Endothelial cell of umbilical vein (primary cell): ENCODE results near the gene KRT3. TPM values are rescaled to one million over a fixed set of nuclear protein-coding genes. Genes with fewer than 3 reads are reported as not detected.

Experiments used
- BruUV-seq: library from RNA; stranded (reverse); fragments of 400-500 nt; replicated peaks from 2 replicates; lab custom pipeline; 2021; lab: Mats Ljungman, UMichigan
- CTCF ChIA-PET: fragments of 300-600, 350-600 bp; sonication (Branson Sonifier 250); formaldehyde crosslinking; loops from one replicate; lab custom pipeline; 2021; ENCODE audit warnings: antibody characterized with exemption, inconsistent platforms; lab: Charles Lee
- POLR2A ChIA-PET: fragments of 300-600, 350-600 bp; sonication (Branson Sonifier 250); formaldehyde crosslinking; loops from one replicate; lab custom pipeline; 2021; ENCODE audit warnings: antibody characterized with exemption, inconsistent platforms; lab: Charles Lee
- DNase-seq: peaks from one replicate; pipeline ENCODE4 v3.0.0-alpha.2; 2011; ENCODE audit warnings: low read depth, low spot score
- FAIRE-seq: peaks from 2 replicates; lab custom pipeline; 2011; peaks lifted over from hg19 to GRCh38; lab: Jason Lieb, UNC
- H2AFZ ChIP-seq: 2 replicates; pipeline ENCODE4 v1.6.0; 2012; ENCODE audit warnings: low read depth, low read length, control low read depth, inconsistent platforms
- H3K27ac ChIP-seq: 2 replicates; pipeline ENCODE4 v1.5.1; 2011; ENCODE audit warnings: low read depth, mild to moderate bottlenecking, control low read depth, low read length, moderate library complexity; ENCODE audit not compliant: insufficient read depth
- H3K27me3 ChIP-seq, 2 experiments: 2 replicates each; pipeline versions ENCODE4 v1.6.0 to v1.6.1; 2011; ENCODE audit warnings: low read length in 2 of 2, mixed read lengths in 1 of 2; ENCODE audit not compliant: control insufficient read depth in 2 of 2, insufficient read depth in 2 of 2
- H3K36me3 ChIP-seq, 2 experiments: 2 replicates in 1 of 2; 3 replicates in 1 of 2; pipeline ENCODE4 v1.5.1; 2011; ENCODE audit warnings: low read length in 2 of 2, mild to moderate bottlenecking in 1 of 2, moderate library complexity in 1 of 2; ENCODE audit not compliant: control insufficient read depth in 2 of 2, insufficient read depth in 2 of 2; ENCODE audit errors: extremely low read depth in 1 of 2
- H3K4me1 ChIP-seq: 3 replicates; pipeline ENCODE4 v1.5.1; 2011; ENCODE audit warnings: mild to moderate bottlenecking, low read length; ENCODE audit not compliant: control insufficient read depth, insufficient read depth; ENCODE audit errors: extremely low read depth
- H3K4me2 ChIP-seq: 2 replicates; pipeline ENCODE4 v1.6.1; 2011; ENCODE audit warnings: low read length, control low read depth, mixed read lengths; ENCODE audit not compliant: insufficient read depth
- H3K4me3 ChIP-seq, 3 experiments: fragments of 200-600 bp in 1 of 3; sonication (generic), shearing (Covaris generic) in 1 of 3; replicated peaks in 1 of 3; 2 replicates each; pipeline ENCODE4 v1.5.1; 2011 to 2016; ENCODE audit warnings: control low read depth in 3 of 3, low read length in 3 of 3, mild to moderate bottlenecking in 2 of 3, inconsistent platforms in 1 of 3, low read depth in 1 of 3, moderate library complexity in 1 of 3; ENCODE audit not compliant: insufficient read depth in 1 of 3
- H3K79me2 ChIP-seq: 2 replicates; pipeline ENCODE4 v1.6.0; 2012; ENCODE audit warnings: low read length, inconsistent platforms; ENCODE audit not compliant: control insufficient read depth, insufficient read depth
- H3K9ac ChIP-seq: replicated peaks from 2 replicates; pipeline ENCODE3; 2011; ENCODE audit warnings: low read length, control low read depth; ENCODE audit not compliant: insufficient read depth; ENCODE audit errors: extremely low read depth
- H3K9me1 ChIP-seq: replicated peaks from 3 replicates; pipeline ENCODE4 v1.6.0; 2011; ENCODE audit warnings: mild to moderate bottlenecking, low read length; ENCODE audit not compliant: control insufficient read depth, insufficient read depth; ENCODE audit errors: extremely low read depth
- H3K9me3 ChIP-seq: replicated peaks from 2 replicates; pipeline ENCODE4 v1.5.1; 2012; ENCODE audit warnings: low read length, inconsistent platforms; ENCODE audit not compliant: control insufficient read depth, insufficient read depth
- H4K20me1 ChIP-seq: replicated peaks from 2 replicates; pipeline ENCODE3; 2011; ENCODE audit warnings: mild to moderate bottlenecking, low read length; ENCODE audit not compliant: control insufficient read depth, insufficient read depth; ENCODE audit errors: extremely low read depth
- EZH2 ChIP-seq: IDR thresholded peaks from 2 replicates; pipeline ENCODE4 v1.6.1; 2012; ENCODE audit warnings: borderline replicate concordance, low read depth, mild to moderate bottlenecking, moderate library complexity, low read length, inconsistent platforms; ENCODE audit not compliant: severe bottlenecking
- GATA2 ChIP-seq: IDR thresholded peaks from 2 replicates; pipeline ENCODE4 v1.7.0; 2011; ENCODE audit warnings: low read depth, mild to moderate bottlenecking, moderate library complexity, mixed read lengths, low read length; ENCODE audit not compliant: insufficient read length, insufficient read depth
- JUN ChIP-seq: IDR thresholded peaks from 2 replicates; pipeline ENCODE4 v1.6.1; 2011; ENCODE audit warnings: borderline replicate concordance, low read depth; ENCODE audit not compliant: insufficient read length, insufficient read depth
- MYC ChIP-seq: IDR thresholded peaks from one replicate; pipeline ENCODE4 v1.6.1; 2011; ENCODE audit warnings: mild to moderate bottlenecking, low read depth, low read length
- dilution Hi-C: fragments of 300-500 bp; cut with MboI; formaldehyde crosslinking; loops from one replicate; pipeline ENCODE4 v1.15.0; 2019; ENCODE audit warnings: low sequenced_read_pairs; ENCODE audit not compliant: extremely low pct_ligation_motif_present
- intact Hi-C: fragments of 100-400 bp; cut with micrococcal nuclease; formaldehyde crosslinking; loops from one replicate; pipeline ENCODE4 v1.10.0; 2022
- polyA plus RNA-seq, 4 experiments: library from polyadenylated mRNA; depleted of rRNA in 3 of 4; stranded (reverse) in 3 of 4; unstranded in 1 of 4; fragments of >200 nt; gene quantifications; 2 replicates each; pipeline versions ENCODE4 v1.2.1 to v1.2.3, GENCODE V29; 2011 to 2012; ENCODE audit warnings: missing spikeins in 1 of 4
- total RNA-seq: library from RNA; stranded (reverse); gene quantifications from 2 replicates; pipeline ENCODE4 v1.2.3, GENCODE V29; 2021
- TF ChIP-seq, protein P1 (sequence below), 2 donors: IDR thresholded peaks; 1 replicate in 1 of 2; 2 replicates in 1 of 2; pipeline ENCODE4 v1.5.1; 2011; ENCODE audit warnings: low read length in 2 of 2, mild to moderate bottlenecking in 2 of 2, moderate library complexity in 2 of 2, control low read depth in 1 of 2, inconsistent platforms in 1 of 2, low read depth in 1 of 2; ENCODE audit not compliant: insufficient read depth in 1 of 2; ENCODE audit errors: extremely low read depth in 1 of 2
- TF ChIP-seq, protein P2 (sequence below): IDR thresholded peaks from 2 replicates; pipeline ENCODE4 v1.6.1; 2011; ENCODE audit not compliant: insufficient read depth, insufficient read length

The KRT3 gene
- total and polyA plus RNA-seq, 2 donors (not counting 3 experiments of a cell fraction or from before 2014, with no cell fraction given): not detected

DNA sequence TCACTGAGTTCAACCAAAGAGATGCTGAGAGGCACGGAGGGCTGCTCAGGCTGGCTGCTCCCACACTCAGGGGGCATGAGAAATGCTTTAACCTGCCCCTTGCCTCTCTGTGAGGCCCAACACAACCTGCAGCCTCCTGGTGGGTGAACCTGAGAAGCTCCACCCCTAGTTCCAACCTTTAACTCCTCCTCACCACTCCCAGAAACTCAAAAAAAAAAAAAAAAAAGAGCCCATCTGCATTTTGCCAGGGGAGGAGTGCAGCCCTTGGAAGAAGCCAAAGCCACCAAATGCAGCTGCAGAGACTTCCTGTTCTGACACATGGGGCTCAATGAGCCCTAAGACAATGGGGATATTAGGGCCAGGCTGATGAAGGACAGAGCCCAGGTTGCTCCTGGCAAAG lies 9.1 kb upstream of the KRT3 start:
- DNase-seq (no peak), FAIRE-seq (no peak)
- Histone ChIP-seq H3K36me3 (no peaks in the 10 kb centered on the region), H3K9me1 (no peaks in the 10 kb centered on the region), H3K27ac (no peak overlapping the region), H3K4me1 (no peaks in the 10 kb centered on the region), H2AFZ (no peak overlapping the region), H3K4me3 (no peak overlapping the region), H4K20me1 (no peaks in the 10 kb centered on the region), H3K27me3 (peaks cover 0 to 5% of the 10 kb centered on the region in 2 experiments), H3K9me3 (no peaks in the 10 kb centered on the region), H3K79me2 (no peaks in the 10 kb centered on the region), H3K4me2 (no peak overlapping the region), H3K9ac (no peak overlapping the region)
- CTCF ChIA-PET: interaction anchor here (0.7 to 1.0 kb wide), 2 partner anchors 61 to 458 kb away, joined by 3 read pairs; no protein-coding TSS in a partner anchor
- POLR2A ChIA-PET: no interaction called here
- no TSS peak for BruUV-seq
- TF ChIP-seq GATA2 (no peak), JUN (no peak), MYC (no peak), EZH2 (no peak)
- TF ChIP-seq, protein P1, sequence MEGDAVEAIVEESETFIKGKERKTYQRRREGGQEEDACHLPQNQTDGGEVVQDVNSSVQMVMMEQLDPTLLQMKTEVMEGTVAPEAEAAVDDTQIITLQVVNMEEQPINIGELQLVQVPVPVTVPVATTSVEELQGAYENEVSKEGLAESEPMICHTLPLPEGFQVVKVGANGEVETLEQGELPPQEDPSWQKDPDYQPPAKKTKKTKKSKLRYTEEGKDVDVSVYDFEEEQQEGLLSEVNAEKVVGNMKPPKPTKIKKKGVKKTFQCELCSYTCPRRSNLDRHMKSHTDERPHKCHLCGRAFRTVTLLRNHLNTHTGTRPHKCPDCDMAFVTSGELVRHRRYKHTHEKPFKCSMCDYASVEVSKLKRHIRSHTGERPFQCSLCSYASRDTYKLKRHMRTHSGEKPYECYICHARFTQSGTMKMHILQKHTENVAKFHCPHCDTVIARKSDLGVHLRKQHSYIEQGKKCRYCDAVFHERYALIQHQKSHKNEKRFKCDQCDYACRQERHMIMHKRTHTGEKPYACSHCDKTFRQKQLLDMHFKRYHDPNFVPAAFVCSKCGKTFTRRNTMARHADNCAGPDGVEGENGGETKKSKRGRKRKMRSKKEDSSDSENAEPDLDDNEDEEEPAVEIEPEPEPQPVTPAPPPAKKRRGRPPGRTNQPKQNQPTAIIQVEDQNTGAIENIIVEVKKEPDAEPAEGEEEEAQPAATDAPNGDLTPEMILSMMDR (IDR thresholded peaks at IDR 0.05; ENCODE audit: extremely low read depth in 1 of 2, insufficient read depth in 1 of 2, low read depth in 1 of 2, low read length in 2 of 2): no peak
- TF ChIP-seq, protein P2, sequence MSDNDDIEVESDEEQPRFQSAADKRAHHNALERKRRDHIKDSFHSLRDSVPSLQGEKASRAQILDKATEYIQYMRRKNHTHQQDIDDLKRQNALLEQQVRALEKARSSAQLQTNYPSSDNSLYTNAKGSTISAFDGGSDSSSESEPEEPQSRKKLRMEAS: no peak
- dilution Hi-C loops: no loop called here
- intact Hi-C loops: no loop called here
